ENCODE data around the gene RNF4.

Gene RNF4

DNA sequence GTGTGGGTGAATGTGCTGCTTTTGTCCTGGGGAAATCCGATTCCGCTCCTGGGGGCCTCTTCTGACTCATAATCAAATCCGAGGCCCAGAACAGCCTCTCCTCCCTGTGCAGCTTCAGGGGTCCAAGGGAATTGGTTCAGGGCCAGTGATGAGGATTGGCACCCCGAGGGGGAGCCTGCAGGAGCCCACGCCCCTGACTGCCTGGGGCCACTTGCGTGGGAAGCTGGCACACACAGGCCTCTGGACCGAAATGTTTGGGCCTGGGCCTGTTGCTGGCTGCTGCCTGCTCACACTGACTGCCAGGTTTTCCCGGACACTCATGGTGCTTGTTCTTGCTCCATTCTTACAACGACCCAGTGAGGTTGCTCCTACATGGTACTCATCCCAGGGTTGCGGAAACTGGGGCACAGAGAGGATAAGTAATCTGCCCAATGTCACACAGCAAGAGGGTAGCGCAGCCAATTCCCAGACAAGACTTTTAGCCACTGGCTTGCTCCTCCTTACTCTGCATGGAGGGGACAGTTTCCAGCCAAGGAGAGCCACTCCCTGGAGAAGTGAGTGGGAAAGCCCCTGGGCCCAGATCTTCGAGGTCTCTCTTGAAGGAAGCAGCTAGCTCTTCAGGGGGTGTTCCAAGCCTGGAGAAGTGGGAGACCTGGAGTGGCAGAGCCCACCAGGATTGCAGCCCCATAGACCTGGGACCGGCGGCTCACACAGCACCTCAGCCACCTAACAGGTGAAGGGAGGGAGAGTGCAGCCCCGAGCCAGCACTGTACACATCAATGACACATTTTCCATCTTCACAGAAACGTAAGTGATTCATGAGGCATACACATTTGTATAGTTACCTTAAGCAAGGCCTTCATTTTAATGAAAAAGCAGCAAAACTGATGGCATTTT lies 29.8 kb upstream of the RNF4 start:
- DNase-seq = no peak

DNA sequence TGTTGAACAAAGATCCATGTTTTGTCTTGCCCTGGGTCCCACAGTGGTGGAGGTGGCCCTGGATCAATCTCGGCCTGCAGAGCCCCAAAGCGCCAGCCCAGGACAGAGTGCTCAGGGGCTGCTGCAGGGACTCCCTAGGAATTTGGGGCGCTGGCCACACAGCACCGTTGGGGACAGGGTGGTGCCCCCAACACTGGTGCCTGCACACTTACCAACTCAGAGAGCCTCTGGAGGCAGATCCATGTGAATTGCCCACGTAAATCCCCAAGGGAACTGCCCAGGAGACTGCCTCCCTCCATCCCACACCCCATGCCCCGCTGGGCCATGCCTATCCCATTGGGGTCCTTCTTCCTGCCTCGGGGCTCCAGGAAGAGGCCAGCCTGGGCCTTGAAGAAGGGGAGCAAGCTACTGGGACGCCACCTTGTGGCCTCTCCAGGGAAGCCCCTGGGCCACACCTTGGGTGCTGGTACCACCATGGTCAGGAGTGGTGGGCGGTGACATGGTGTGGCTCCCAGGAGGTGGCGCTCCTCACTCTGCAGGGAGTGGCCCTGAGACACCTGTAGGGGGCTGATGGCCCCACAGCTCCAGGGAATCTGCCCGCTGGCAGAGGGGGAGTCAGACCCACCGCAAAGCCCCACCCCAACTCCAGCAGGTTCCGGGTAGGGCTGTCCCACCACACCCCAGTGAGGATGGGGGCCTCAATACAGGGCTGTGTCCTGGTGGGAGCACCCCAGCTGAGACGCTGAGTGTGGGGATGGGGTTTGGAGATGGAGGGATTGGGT lies 27.3 kb upstream of the RNF4 start:
- DNase-seq = no peak

DNA sequence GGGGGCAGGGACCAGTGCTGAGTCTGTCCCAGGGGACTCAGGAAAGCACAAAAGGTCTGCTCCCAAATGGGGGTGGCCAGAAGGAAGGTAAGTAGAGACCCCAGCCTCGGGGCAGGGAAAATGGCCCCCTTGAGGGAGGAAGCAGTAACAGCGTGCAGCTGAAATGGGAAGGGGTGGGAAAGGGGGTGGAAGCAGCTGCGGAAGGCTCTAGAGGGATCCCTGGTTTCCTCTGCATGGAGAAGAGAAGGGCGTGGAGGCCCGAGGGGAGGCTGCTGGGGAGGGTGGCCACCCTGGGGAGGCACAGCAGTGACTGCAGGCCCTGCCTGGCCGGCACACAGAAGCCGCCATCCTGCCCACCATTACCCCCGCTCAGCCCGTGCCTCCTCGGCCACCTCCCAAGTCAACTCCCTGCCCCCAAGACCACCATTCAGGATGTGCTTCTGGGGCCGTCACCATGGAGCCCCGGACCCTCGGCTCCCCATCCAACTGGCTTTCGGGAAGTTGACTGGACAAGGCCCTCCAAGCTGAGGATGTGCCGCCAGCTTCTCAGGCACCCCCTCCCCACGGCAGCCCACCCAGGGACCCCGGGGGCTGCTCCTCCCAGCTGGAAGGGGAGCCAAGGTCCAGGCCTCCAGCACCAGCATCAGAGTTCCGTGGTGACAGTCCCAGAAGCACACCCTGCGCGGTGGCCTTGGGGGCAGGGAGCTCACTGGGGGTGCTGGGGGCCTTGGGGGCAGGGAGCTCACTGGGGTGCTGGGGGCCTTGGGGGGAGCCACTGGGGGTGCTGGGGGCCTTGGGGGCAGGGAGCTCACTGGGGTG lies 26.5 kb upstream of the RNF4 start:
- no peak for DNase-seq

DNA sequence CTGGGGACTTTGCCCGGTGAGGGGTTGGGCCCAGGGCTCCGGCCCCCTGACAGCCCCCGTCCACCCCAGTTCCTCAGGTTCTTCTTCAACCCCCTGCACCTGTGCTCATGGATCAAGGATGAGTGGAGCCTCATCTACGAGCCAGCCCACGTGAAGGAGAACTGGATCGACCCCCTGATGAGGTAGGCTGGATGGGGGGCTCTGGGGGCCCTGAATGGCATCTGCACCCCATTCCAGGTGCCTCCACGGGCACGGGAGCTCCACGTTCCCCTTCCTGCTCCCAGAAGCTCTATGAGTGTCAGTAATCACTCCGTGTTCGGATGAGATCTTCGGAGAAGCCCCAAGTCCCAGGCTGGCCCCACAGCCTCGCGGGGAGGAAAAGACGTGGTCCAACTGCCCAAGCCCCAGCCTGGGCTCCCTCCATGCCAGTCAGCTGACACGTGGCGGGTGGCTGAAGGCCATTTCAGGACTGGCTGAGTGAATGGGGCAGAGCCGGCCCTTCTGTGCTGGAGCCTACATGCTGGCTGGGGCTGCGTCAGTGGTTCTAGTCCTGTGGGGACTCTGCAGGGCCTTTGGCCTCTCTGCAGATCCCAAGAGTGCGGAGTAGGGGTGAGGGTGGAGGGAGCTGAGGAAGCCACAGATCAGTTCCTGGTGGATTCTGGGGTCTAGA lies 25.7 kb upstream of the RNF4 start:
- no peak for DNase-seq

DNA sequence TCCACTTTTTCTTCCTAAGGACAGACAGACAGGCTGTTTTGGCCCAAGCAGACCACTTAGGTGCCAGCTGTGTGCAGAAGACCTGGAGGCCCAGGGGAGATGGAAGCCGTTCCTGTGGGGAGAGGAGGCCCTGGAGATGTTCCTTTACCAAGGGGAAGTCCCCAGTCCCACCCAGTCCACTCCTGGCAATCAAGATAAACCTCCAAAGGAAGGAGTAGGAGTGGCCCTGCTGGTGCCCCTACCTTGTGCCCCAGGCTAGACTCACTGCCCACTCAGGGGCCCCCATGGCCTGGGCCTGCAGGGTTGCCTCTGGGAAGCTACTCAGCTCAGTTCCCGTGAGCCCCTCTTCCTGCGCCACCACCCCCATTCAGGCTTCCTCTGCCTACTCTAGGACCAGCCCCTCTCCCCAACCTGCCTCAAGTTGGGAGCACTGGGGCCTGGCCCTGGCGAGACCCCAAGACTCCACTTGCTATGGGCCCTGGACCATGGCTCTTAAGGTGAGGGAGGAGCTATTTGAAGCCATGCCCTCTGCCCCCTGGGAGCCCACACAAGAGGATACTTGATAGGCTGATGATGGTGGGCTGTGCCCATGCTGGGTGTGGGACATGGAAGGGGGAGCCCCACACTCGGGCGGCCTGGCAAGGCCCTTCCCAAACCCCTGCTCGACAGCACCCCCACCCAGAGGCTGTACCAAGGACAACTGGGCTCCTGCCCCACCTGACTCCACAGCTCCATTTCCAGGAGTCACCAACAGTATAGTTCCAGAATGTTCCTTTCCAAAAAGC lies 24.8 kb upstream of the RNF4 start:
- no peak for DNase-seq

DNA sequence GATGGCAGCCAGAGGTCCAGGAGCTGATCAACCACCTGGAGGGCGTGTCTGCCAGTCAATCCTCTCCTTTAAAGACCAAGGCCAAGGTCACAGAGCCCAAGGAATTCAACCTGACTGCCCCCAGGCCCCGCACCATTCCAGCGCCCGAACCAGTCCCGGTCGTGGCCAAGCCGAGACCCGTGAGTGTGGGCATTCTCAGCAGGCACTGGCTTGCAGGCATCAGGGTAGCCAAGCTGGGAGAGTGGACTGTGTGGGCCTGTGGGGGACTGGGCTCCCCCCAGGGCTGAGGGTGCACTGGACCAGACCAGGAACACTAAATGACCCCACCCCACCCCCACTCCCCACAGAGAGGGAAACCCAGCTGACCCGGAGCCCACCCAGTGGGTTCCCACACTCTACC lies 23.8 kb upstream of the RNF4 start:
- no peak for DNase-seq

DNA sequence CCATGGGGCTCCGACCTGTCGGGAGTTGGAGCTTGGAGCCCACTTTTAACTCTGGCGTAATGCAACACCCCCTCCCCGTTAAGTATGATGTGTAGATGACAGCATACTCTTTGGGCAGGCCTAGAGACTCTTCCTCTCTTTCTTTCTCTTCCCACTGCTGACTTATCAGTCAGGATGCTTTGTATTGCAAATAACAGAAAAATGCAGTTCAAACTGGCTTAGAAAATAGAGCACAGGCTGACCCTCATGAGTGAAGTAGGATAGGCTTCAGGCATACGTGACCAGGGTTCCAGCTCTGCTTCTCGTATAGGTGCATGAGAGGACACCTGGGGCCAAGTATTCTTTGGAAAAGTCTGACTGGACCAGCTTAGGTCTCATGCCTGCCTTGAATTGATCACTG lies 23.3 kb upstream of the RNF4 start:
- DNase-seq = no peak

DNA sequence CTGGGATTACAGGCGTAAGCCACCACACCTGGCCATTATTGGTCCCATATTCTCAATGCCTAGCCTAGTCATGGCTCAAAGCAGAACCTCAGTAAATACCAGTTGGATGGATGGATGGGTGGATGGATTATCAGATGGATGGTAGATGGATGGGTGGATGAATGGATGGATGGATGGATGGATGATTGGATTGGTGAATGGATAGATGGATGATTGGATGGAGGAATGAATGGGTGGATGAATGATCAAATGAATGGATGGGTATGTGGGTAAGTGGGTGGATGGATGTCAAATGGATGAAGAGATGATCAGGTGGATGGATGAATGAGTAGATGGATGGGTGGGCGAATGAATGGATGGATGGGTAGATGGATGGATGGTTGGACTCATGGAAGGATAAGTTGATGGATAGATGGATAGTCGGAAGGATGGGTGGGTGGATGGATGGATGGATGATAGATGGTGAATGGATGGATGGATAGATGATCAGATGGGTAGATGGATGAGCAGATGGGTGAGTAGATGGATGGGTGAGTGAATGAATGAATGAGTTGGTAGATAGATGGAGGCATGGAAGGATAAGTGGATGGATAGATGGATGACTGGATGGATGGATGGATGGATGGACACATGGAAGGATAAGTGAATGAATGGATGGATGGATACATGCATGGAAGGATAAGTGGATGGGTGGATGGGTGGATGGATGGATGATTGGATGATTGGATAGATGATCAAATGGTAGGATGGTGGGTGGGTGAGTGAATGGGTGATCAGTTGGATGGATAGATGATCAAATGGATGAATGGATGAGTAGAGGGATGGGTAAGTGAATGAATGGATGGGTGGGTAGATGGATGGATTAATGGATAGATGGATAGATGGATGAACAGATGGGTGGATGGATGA lies 22.0 kb upstream of the RNF4 start:
- DNase-seq = no peak

DNA sequence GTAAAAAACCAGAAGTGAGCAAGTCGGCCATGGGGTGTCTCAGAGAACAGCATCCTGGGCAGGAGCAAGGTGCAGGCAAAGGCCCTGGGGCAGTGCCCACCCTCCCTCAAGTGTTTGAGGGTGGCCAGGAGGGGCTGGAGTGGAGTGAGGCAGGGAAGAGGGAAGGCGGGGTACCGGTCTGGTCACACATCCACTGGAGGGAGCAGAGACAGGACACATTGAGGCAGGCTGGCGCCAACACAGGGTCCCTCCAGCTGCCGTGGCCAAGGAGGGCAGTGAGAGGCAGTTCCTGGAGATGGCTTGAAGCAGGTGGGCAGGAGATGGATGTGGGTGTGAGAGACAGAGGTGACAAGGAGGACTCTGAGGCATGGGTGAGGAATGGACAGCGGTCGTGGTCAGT lies 20.3 kb upstream of the RNF4 start:
- DNase-seq = no peak

DNA sequence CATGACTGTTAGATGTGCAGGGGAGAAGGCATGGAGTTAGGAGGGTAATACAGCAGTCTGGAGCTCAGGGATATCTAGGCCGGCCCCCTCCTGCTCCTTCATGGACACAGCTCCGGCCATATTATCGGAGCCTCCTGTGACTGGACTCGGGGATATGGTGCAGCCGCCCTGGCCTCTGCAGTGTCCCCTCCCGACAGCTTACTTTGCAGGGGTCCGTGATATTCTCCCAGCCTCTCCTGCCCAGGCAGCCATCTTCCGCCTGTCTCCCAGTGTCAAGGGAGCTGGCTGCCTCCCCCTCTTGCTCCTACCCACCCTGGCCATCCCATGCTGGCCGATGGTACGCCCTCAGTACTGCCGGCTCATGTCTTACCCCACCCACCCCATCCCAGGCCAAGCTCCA lies 19.9 kb upstream of the RNF4 start:
- no peak for DNase-seq

DNA sequence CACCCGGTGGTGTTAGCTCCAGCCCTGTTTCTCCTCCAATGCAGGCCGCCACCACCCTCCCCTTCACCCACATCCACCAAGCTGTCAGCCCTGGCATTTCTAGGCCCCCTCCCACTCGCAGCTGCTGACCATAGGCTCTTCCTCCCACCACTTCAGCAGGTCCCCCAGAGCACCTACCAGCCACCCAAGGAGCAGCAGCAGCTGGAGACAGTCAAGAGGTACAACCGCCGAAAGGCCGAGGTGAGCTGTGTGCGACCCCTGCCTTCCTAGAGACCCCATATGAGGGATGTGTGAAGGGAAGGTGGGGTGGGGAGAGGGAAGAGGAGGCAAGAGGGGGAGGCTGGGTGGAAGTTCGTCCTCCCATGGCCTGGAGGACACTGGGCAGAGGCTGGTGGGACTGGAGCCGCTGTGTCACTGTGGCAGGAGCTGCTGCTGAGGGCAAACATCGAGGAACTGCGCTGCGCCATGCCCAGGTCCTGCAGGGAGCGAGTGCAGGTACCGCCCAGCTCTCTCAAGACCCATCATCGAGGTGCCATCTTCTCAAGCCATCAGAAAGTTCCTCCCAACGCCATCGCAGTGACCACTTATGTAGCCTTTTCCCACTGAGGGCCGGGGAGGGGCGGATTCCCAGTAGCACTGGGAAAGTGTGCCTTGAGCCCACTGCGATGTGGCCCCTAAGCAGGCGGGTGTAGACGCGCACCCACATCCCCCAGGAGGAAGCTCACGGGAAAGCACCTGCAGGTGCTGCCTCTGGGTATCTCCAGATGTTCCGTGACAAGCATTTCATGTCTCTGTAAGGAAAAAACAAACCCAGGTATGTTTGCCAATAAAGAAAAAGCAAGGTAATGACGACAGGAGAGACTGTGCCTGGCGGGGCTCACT lies 19.2 kb upstream of the RNF4 start:
- no peak for DNase-seq

DNA sequence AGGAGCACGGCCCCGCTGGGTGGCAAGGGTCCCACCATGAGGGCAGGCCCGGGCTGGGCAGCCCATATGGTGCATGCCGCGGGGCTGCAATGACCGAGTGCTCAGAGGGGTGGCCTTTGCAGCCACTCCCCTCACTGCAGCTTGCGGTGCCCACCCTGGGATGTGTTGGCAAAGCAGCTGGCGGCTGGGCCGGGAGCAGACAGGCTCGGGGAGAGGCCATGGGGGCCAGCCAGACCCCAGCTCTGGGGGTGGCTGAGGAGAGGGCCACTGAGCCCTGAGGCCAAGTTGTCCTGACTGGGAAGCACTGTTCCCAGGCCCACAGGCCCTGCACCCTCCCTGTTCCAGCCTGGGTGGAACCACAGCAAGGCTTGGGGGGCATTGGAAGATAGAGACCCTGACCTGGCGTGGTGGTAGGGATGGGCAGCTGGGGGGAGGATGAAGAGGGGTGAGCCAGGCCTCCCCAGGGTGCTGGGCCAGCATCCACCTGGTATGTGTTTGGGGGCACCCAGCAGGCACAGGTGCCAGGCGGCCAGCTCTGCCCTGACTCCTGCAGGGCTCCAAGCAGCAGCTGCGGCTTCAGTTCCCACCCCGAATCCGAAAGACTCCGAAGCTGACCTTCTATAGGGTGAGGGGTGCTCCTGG lies 18.4 kb upstream of the RNF4 start:
- no peak for DNase-seq

DNA sequence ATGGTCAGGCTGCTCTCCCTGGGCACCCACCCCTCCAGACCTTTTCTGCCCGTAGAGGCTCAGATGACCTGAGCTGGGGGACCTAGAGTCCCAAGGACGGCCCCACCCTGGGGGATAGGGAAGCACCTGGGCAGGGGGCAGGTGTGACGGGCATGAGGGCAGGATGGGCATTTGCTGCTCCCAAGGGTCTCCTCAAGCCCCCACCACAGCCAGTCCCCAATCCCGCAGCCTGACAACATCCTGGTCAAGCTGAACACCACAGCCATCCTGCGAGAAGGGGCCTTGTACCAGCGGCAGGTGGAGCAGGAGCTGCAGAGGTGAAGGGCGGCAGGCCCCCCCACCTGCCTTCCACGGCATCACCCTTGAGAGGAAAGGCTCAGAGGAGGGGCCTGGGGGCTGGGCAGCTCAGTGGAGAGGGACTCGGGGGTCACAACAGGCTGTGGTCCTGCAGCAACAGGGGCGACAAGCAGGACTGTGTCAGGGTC lies 17.8 kb upstream of the RNF4 start:
- no peak for DNase-seq

DNA sequence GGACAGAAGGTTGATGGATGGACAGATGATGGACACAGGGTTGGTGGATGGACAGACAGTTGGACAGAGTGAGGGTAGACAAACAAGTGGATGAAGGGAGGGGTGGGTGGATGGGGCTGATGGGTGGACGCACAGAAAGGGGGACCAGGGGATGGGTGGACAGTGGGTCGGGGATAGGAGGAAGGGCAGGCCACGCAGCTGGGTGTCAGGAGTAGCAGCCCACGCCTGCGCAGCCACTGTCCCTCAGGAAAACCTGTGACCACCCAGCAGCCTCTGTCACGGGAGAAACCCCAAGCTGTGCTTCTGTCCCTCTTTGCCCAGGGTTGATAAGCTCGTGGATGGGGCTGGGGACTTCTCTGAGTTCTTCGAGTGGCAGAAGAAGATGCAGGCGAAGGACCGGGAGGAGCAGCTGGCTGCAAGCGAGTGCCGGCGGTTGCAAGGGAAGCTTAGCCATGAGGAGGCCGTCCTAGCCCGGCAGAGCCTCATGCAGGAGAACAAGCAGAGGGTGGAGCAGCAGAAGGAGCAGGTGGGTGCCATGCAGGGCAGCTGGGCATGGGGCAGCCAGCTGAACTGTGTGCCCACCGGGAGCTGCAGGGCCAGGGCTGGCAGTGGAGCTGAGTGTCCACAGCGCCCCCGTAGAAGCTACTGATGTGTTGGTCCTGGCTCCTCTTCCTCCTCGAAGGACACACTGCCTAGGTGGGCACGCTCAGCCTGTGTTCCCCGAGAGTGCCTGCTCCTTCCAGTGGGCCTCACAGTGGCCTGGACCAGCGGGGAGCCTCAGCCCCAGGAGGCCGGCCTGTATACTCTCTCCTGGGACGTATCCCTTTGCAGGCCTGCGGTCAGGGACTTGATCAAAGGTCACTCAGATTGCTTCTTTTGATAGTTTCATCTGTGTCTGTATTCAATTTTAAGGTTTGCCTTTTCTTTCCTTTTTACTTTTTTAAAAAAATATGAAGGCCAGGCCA lies 16.8 kb upstream of the RNF4 start:
- DNase-seq = no peak

DNA sequence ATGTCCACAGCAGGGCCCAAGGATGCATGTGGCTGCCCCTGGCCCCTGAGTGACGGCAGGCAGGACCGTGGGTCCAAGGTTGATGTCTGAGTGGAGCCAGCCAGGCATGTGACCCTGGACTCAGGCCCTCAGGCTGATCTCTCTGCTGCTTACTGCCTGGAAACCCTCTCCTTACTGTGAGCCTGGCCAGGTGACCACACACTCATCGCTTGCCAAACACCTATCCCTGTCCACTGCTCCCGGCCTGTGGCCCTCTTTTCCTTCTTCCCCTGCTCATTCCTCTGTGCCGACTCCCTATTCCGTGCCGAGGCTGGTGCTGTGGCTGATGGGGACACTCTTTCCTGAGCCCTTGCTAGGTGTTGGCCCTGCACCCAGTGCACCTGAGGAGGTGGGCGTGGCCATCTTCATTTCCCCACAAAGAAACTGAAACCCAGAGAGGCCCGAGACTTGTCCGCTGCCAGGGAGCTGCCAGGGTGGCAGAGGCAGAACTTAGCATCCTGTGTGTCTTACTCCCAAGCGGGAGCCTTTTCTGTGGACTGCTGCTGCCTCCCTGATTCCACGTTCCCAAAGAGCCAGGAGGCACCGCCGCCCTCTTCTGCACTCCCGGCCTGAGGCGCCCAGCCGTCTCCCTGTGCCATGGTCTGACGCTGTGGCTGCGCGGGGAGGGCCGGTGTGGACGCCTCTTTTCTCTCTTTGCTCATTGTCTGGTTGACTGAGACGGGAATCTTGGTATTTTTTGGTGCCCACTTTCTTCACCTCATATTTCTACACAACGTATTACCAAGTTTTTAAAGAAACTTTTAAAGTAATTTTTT lies 11.2 kb upstream of the RNF4 start:
- DNase-seq = no peak

DNA sequence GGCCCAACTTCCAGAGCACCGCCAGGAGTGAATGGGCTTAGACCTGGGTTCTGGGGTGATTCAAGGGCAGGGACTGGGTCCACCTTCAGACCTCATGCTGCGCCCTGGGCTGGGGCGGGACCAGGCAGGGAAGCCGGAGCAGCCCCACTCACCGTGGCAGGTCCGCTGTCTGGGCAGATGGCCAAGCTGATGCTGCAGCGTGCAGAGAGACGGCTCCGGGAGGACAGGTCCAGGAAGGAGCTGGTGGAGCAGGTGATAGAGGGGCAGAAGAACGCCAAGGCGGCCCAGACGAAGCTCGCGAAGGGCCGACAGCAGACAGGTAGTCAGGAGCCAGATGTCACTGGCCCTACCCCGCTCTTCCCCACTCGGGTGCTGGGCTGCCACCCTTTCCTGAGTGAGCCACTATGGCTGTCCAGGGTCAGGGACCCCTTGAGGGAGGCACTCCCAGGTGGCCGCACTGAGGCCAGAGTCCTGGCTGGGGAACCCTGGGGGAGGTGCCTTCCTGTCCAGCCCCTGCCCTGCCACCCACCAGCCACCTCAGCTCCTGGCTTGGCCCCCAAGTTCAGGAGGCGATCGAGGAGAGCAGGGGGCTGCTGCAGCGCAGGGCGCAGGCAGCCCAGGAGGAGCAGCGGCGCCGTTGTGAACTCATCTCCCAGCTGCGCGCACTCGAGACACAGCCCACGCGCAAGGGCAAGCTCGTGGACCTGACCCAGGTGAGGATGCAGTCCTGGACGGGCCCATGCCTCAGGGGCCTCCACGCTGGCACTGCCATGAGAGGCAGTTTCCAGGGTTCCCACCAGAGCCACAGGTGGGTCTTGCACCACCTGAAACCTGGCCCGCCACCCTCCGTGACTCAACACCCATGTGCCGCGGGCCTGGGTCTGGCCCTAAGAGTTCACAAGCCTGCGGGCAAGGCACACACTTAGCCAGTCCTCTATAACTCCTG lies 10.1 kb upstream of the RNF4 start:
- no peak for DNase-seq
